Tibial artery (tissue), 4 donors: ENCODE data around the gene ZNF280B.

Experiments
- DNase-seq, 2 donors: peaks; one replicate each; pipeline ENCODE4 v3.0.0-alpha.2; 2019
- H3K27ac ChIP-seq, 2 donors: fragments of 200-600 bp; sonication (generic) in 1 of 2; 1 replicate in 1 of 2; 2 replicates in 1 of 2; pipeline ENCODE4 v1.5.1; 2018 to 2019; ENCODE audit warnings: mild to moderate bottlenecking in 1 of 2
- H3K27me3 ChIP-seq, 2 donors: fragments of 200-600 bp; sonication (generic) in 1 of 2; one replicate each; pipeline versions ENCODE4 v1.5.1 to v1.6.0; 2016 to 2019
- H3K36me3 ChIP-seq, 3 donors: fragments of 200-600 bp; sonication (generic) in 2 of 3; one replicate each; pipeline ENCODE4 v1.5.1; 2016 to 2019; ENCODE audit warnings: mild to moderate bottlenecking in 2 of 3
- H3K4me1 ChIP-seq, 4 donors: fragments of 200-600 bp; sonication (generic) in 2 of 4; 1 replicate in 3 of 4; 2 replicates in 1 of 4; pipeline ENCODE4 v1.5.1; 2016 to 2019
- H3K4me3 ChIP-seq, 2 donors: fragments of 200-600 bp; sonication (generic) in 1 of 2; 1 replicate in 1 of 2; 2 replicates in 1 of 2; pipeline ENCODE4 v1.5.1; 2018 to 2019; ENCODE audit warnings: mild to moderate bottlenecking in 2 of 2
- H3K9me3 ChIP-seq, 3 donors: fragments of 200-600 bp; sonication (generic) in 1 of 3; one replicate each; pipeline ENCODE4 v1.5.1; 2016 to 2019
- CTCF ChIP-seq, 2 experiments: fragments of 200-600 bp in 1 of 2; fragments of 450-650 bp in 1 of 2; IDR thresholded peaks; one replicate each; pipeline ENCODE4 v1.5.1; 2017 to 2019; ENCODE audit warnings: antibody characterized with exemption in 2 of 2, mild to moderate bottlenecking in 1 of 2, moderate library complexity in 1 of 2
- intact Hi-C: fragments of 100-400 bp; cut with DNase I; formaldehyde crosslinking; loops from one replicate; pipeline ENCODE4 v1.15.0; 2023; ENCODE audit warnings: low total_unique reads

ZNF280B gene

GRCh38 chr22:22526125-22526912 lies 17.8 kb upstream of the ZNF280B start:
- intact Hi-C loops: no loop called here
- TF ChIP-seq CTCF (IDR thresholded peaks at IDR 0.05): no peak
- Histone ChIP-seq H3K27ac (no peak overlapping the region), H3K27me3 (no peaks in the 10 kb centered on the region), H3K4me3 (no peak overlapping the region), H3K9me3 (no peaks in the 10 kb centered on the region), H3K36me3 (no peaks in the 10 kb centered on the region), H3K4me1 (no peaks in the 10 kb centered on the region)
- DNase-seq: no peak

DNA sequence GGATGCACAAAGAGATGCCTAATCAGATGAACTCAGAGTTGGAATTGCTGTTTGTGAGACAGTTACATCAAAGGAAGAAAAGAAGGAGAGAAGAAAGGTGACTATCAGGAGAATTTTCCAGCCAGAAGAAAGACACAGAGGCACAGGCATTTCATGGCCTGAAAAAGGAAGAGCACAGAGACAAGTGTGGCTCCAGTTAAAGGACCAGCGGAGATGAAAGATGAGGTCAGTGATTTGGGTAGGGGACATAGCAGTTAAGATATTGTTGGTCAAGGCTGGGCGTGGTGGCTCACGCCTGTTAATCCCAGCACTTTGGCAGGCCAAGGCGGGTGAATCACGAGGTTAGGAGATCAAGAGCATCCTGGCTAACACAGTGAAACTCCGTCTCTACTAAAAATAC lies 15.0 kb upstream of the ZNF280B start:
- H3K27me3 ChIP-seq: no peaks in the 10 kb centered on the region

GRCh38 chr22:22521631-22522030 lies 13.1 kb upstream of the ZNF280B start:
- Histone ChIP-seq H3K27me3 (no peaks in the 10 kb centered on the region), H3K27ac (no peak overlapping the region), H3K36me3 (no peaks in the 10 kb centered on the region), H3K4me3 (no peak overlapping the region), H3K4me1 (no peaks in the 10 kb centered on the region), H3K9me3 (no peaks in the 10 kb centered on the region)
- intact Hi-C loops: no loop called here
- no peak for DNase-seq
- TF ChIP-seq CTCF (IDR thresholded peaks at IDR 0.05): no peak

More for the DNA sequence above, 15.0 kb upstream of the ZNF280B start:
- H3K27ac ChIP-seq: no peak overlapping the region
- no peak for DNase-seq
- H3K4me1 ChIP-seq: no peaks in the 10 kb centered on the region
- intact Hi-C loops: no loop called here
- no peak overlapping the region for H3K4me3 ChIP-seq
- H3K9me3 ChIP-seq: no peaks in the 10 kb centered on the region
- no peaks in the 10 kb centered on the region for H3K36me3 ChIP-seq
- TF ChIP-seq CTCF (IDR thresholded peaks at IDR 0.05): no peak

- Histone ChIP-seq H3K27me3 (no peaks in the 10 kb centered on the region), H3K9me3 (no peaks in the 10 kb centered on the region), H3K4me3 (no peak overlapping the region), H3K4me1 (no peaks in the 10 kb centered on the region), H3K36me3 (no peaks in the 10 kb centered on the region), H3K27ac (no peak overlapping the region)
- DNase-seq: no peak
- TF ChIP-seq CTCF (IDR thresholded peaks at IDR 0.05): no peak
- intact Hi-C loops: no loop called here
Observed at GRCh38 chr22:22520667-22521602, 12.4 kb upstream of the ZNF280B start.

DNA sequence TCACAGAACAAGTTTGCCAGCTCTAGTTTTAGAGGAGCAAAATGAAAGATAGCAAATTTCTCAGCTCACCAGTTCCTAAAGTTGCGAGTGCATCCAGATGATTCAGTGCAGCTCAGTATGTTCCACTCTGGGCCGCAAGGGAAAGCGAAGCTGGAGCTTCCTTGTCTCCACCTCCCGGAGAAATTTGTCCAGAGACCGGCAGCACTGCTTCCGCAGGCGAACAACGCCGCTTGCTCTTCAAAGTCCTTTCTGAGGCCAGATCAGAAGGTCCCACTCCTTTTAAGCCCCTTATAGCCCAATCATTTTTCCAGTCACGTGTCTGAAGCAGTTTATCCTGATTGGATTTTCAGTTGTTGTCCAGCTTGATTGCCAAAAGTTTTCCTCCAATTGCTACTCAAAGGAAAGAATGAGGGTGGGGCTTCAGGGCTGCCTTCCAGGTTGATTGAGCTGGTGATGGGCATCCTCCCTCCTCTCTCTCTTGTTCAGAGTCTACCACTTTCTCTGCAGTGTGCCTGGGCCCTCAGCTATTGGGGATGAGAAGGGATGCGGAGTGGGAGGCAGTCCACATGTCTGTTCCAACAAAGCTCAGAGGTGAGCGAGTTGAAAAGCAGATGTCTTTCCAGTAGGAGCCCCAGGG lies 11.6 kb upstream of the ZNF280B start, which contains the start of gene ZNF280A:
TSS of gene ZNF280A (minus strand) at position 251 of the 637 bp plus-strand sequence. CDS start 4,640 bp downstream, outside the sequence.
- TF ChIP-seq CTCF (IDR thresholded peaks at IDR 0.05): no peak
- Histone ChIP-seq H3K27me3 (no peaks in the 10 kb centered on the region), H3K4me3 (no peak within 1 kb of the TSS), H3K9me3 (no peaks in the 10 kb centered on the region), H3K27ac (no peak within 1 kb of the TSS), H3K36me3 (no peaks in the 10 kb centered on the region), H3K4me1 (no peaks in the 10 kb centered on the region)
- intact Hi-C loops: no loop called here
- no peak for DNase-seq
